ENCODE measurements around the gene HBS1L.

The HBS1L gene

DNA sequence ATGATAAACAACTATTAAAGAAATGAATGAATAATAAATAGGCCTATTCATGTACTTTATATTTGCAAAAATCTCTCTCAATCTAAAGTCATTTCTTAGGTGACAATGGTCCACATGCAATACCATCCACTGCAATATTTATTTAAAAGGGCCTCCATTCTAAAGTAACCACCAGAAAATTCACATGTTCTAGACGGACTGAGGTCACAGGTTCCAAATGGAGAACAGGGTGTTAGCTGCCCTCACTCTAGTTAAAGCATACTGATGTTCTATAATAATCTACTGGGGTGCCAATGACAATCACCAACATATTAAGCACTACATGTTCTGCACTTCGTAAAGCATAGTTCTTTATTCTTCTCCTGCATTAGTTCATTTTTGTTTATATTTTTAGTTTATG lies 1.2 kb downstream of the HBS1L start:
- H3K4me3 ChIP-seq (ENCODE audit: low read length), result peak overlapping the region; percentile 98
- TF ChIP-seq, protein P1, sequence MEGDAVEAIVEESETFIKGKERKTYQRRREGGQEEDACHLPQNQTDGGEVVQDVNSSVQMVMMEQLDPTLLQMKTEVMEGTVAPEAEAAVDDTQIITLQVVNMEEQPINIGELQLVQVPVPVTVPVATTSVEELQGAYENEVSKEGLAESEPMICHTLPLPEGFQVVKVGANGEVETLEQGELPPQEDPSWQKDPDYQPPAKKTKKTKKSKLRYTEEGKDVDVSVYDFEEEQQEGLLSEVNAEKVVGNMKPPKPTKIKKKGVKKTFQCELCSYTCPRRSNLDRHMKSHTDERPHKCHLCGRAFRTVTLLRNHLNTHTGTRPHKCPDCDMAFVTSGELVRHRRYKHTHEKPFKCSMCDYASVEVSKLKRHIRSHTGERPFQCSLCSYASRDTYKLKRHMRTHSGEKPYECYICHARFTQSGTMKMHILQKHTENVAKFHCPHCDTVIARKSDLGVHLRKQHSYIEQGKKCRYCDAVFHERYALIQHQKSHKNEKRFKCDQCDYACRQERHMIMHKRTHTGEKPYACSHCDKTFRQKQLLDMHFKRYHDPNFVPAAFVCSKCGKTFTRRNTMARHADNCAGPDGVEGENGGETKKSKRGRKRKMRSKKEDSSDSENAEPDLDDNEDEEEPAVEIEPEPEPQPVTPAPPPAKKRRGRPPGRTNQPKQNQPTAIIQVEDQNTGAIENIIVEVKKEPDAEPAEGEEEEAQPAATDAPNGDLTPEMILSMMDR (conservative IDR thresholded peaks at IDR 0.05; ENCODE audit: low read length), result no peak
- no peak for DNase-seq (ENCODE audit: low read depth)

DNA sequence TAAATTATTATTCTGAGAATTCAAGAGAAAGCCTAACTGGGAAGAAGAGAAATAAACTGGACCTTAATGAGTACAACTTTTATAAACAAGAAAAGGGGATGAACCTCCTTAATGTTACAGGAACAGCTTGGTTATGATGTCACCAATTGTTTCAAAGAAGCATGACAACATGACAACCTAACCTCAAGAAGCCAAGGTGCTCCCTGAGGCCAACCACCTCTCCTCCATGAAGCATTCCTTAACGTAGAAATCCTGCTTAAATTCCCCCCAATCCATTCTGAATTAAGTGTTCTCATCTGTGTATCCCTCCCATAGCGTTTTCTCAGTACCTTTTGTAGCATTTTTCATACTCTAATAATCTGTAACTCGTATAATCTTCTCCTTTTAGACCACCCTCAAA lies 1.7 kb downstream of the HBS1L start:
- DNase-seq (ENCODE audit: low read depth), result no peak
- no peak overlapping the region for H3K4me3 ChIP-seq (ENCODE audit: low read length)
- TF ChIP-seq, protein P1 (conservative IDR thresholded peaks at IDR 0.05; ENCODE audit: low read length), result no peak

DNA sequence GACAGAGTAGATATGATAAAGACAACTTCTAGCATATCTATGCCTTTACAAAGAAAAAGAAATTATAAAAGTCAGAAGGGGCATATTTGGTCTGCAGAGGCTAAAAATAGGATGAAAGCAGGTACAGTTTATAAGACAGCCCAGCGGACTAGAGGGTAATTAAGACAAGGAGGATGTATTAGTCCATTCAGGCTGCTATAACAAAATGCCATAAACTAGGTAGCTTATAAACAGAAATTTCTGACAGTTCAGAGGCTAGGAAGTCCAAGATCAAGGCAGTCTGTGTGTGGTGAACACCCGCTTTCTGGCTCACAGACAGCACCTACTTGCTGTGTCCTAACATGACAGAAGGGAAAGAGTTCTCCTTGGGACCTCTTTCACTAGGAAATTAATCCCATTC lies 5.7 kb downstream of the HBS1L start:
- TF ChIP-seq, protein P1 (conservative IDR thresholded peaks at IDR 0.05; ENCODE audit: low read length), result no peak
- no peak overlapping the region for H3K4me3 ChIP-seq (ENCODE audit: low read length)
- no peak for DNase-seq (ENCODE audit: low read depth)

DNA sequence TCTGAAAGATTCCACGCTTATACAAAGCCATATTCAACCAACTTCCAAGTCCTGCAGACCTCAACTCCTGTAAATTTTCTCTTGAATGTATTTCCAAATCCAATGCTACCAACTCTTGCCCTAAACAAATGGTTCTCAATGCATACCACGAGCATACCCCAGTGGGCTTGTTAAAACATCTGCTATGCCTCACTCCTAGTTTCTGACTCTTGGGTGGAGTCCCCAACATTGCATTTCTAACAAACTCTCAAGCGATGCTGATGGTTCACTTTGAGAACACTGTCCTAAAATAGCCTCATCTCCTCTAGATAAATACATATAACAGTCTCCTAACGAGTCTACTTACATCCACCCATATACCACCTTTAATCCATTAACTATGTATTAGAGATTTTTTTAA lies 7.3 kb downstream of the HBS1L start:
- TF ChIP-seq, protein P1 (conservative IDR thresholded peaks at IDR 0.05; ENCODE audit: low read length), result no peak
- DNase-seq (ENCODE audit: low read depth), result no peak
- no peak overlapping the region for H3K4me3 ChIP-seq (ENCODE audit: low read length)

DNA sequence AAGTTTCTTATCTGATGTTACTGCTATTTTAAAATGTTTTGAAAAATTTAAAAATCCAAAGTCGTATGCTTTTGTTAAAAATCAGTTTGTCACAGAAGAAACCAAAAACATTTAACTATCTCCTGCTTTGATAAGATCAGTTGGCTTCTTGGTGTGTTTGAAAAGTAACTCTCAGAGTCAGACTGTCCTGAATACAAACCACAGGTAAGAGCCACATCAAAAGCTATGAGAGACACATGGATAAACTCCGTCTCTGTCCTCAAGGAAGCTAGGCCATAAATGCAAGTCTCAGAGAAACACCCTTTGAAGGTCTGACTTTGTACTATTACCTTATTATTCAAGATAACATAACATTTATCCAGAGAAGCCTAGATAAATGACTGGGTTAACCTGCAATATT lies 7.7 kb downstream of the HBS1L start:
- DNase-seq (ENCODE audit: low read depth), result no peak
- TF ChIP-seq, protein P1 (conservative IDR thresholded peaks at IDR 0.05; ENCODE audit: low read length), result no peak
- no peak overlapping the region for H3K4me3 ChIP-seq (ENCODE audit: low read length)

DNA sequence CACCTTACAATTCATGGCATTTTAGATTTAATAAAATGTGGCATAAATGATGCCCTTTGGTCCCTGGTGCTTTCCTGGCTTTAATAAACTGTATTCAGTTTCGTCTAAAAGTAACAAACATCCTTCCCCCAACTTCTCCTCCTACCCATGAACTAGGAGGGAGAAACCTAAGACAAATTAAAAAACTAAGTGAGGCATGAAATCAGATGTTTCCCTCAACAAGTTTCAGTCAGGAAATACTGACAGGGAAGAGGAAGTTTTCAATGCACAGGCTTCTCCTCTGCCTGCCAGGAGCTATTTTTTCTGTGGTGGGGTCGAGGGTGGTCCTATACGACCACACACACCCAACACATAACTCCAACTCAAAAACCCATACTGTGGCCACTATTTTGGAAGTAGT lies 10.0 kb downstream of the HBS1L start:
- no peak overlapping the region for H3K4me3 ChIP-seq (ENCODE audit: low read length)
- no peak for DNase-seq (ENCODE audit: low read depth)
- TF ChIP-seq, protein P1 (conservative IDR thresholded peaks at IDR 0.05; ENCODE audit: low read length), result no peak

DNA sequence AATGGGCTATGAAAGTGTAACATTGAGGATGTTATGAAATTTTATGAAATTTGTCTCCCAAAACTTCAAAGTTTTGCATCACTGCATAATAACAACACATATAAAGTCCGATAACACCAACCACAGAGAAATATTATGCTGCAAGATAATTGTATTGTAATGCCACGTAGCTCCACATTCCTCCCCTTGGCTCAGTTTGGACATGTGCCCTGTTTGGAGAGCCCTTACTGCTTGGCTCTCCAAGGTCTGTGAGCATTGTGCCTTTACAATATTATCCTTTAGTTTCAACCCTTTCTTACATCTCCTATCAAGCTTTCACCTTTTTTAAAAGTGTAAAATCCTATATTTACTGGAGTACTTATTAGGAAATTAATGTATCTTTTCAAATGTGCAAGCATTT lies 10.8 kb downstream of the HBS1L start:
- TF ChIP-seq, protein P1 (conservative IDR thresholded peaks at IDR 0.05; ENCODE audit: low read length), result no peak
- DNase-seq (ENCODE audit: low read depth), result peak; percentile 2
- no peak overlapping the region for H3K4me3 ChIP-seq (ENCODE audit: low read length)
